ENCODE results near the gene ATG16L2. TPM values are rescaled to one million over a fixed set of nuclear protein-coding genes. Genes with fewer than 3 reads are reported as not detected.

Gene ATG16L2
- total and polyA plus RNA-seq, 9 of the 15 experiments (the other 6 are each of a cell fraction or from before 2014, with no cell fraction given) = 0.18 to 11.2 (median 6.2) TPM

- TF ChIP-seq ZBTB12 (CRISPR knock-in tag; IDR thresholded peaks at IDR 0.05) = no peak
- TF ChIP-seq FOXJ3 (CRISPR knock-in tag; IDR thresholded peaks at IDR 0.05) = no peak
- TF ChIP-seq CBX1 (IDR thresholded peaks at IDR 0.05; ENCODE audit: low read depth) = no peak
- no peak for TF ChIP-seq SMC3 (conservative IDR thresholded peaks at IDR 0.05; ENCODE audit: insufficient read depth, low read depth, low read length)
- ATAC-seq (no peak), DNase-seq (ENCODE audit: extremely low read depth in 1 of 4, low spot score in 3 of 4) (no peak), FAIRE-seq (no peak)
- H3K27ac ChIP-seq (ENCODE audit: extremely low read depth, low read depth, low read length) = no peak overlapping the region
- H3K4me3 ChIP-seq = no peak overlapping the region
- H3K4me1 ChIP-seq (replicated peaks in 1 of 2; ENCODE audit: control insufficient read depth in 2 of 2, insufficient read depth in 2 of 2, low read length in 2 of 2) = no peaks in the 10 kb centered on the region
- no peaks in the 10 kb centered on the region for H4K20me1 ChIP-seq (replicated peaks; ENCODE audit: control insufficient read depth, insufficient read depth, low read length)
- peaks cover 2% of the 10 kb centered on the region; the same call in 1 of the 3 replicates for H3K36me3 ChIP-seq (ENCODE audit: control insufficient read depth, insufficient read depth, low read length)
- H3K27me3 ChIP-seq (ENCODE audit: control insufficient read depth in 2 of 2, insufficient read depth in 2 of 2, low read length in 2 of 2) = no peaks in the 10 kb centered on the region
- POLR2A ChIA-PET = no interaction called here
- intact Hi-C loops (cut with micrococcal nuclease) = no loop called here
- no peak overlapping the region for H3K9ac ChIP-seq (ENCODE audit: insufficient read depth in 1 of 2, low read depth in 2 of 2, low read length in 2 of 2)
- no peak overlapping the region for H2AFZ ChIP-seq (ENCODE audit: low read depth, low read length)
- CTCF ChIA-PET (ENCODE audit: low intra/inter-chr PET ratio) = no interaction called here
- in situ Hi-C loops (cut with MboI) = no loop called here
- no peaks in the 10 kb centered on the region for H3K9me3 ChIP-seq (replicated peaks; ENCODE audit: control insufficient read depth, insufficient read depth, low read depth, low read length)
- H3K9me1 ChIP-seq (ENCODE audit: control insufficient read depth, insufficient read depth, low read length) = no peaks in the 10 kb centered on the region
- no peaks in the 10 kb centered on the region for H3K79me2 ChIP-seq (ENCODE audit: control insufficient read depth, insufficient read depth, low read length)
- no TSS peak for BruUV-seq (replicated peaks)
- no peak overlapping the region for H3K4me2 ChIP-seq (ENCODE audit: insufficient read depth, low read length)
- 42% methylated on average over 4 of the region's 4 CpGs for WGBS (ENCODE audit: insufficient coverage, low coverage, missing lambda C conversion rate)
These were observed 30.1 kb downstream of the ATG16L2 start for GRCh38 chr11:72844356-72844755.

All from K562 (cell line).